GM12878 (cell line): ENCODE data around the gene THADA. TPM values are rescaled to one million over a fixed set of nuclear protein-coding genes. Genes with fewer than 3 reads are reported as not detected.
A peak's percentile ranks its signal among the peaks of the same experiment; 100 is the strongest.

Experiments used
- ATAC-seq: fragments of 200-7000 bp; cut with Tn5 transposase; 3 replicates; pipeline ENCODE4 v1.9.1; 2020; ENCODE audit warnings: mild to moderate bottlenecking, moderate library complexity
- BruUV-seq: library from RNA; stranded (reverse); fragments of 400-500 nt; replicated peaks from 2 replicates; lab custom pipeline; 2021; lab: Mats Ljungman, UMichigan
- CTCF ChIA-PET: fragments of 300-600 bp; sonication (Branson Sonifier 250); formaldehyde crosslinking; extraction: SDS; loops from one replicate; lab custom pipeline; 2021; ENCODE audit warnings: inconsistent platforms; lab: Yijun Ruan, JAX
- POLR2A ChIA-PET: fragments of 350-600 bp; formaldehyde crosslinking; extraction: SDS; loops from one replicate; lab custom pipeline; 2021; ENCODE audit warnings: inconsistent platforms; lab: Charles Lee
- RAD21 ChIA-PET: fragments of 300-600 bp; sonication (Branson Sonifier 250); formaldehyde crosslinking; loops from one replicate; lab custom pipeline; 2023; ENCODE audit warnings: antibody characterized with exemption; ENCODE audit not compliant: unreplicated experiment; lab: Charles Lee
- SMC1A ChIA-PET: fragments of 300-600 bp; sonication (Branson Sonifier 250); formaldehyde crosslinking; loops from one replicate; lab custom pipeline; 2023; ENCODE audit not compliant: unreplicated experiment, uncharacterized antibody; lab: Charles Lee
- DNase-seq: peaks from one replicate; pipeline ENCODE4 v3.0.0-alpha.2; 2011; ENCODE audit warnings: low read depth, low spot score
- FAIRE-seq: peaks from 3 replicates; lab custom pipeline; 2011; peaks lifted over from hg19 to GRCh38; lab: Jason Lieb, UNC
- H2AFZ ChIP-seq: 2 replicates; pipeline ENCODE4 v1.6.0; 2011; ENCODE audit warnings: low read depth, low read length, control low read depth; ENCODE audit not compliant: control insufficient read depth
- H3K27ac ChIP-seq: 2 replicates; pipeline ENCODE4 v1.5.1; 2011; ENCODE audit warnings: control low read depth; ENCODE audit not compliant: control insufficient read depth, insufficient read depth
- H3K27me3 ChIP-seq, 2 experiments: replicated peaks in 1 of 2; 2 replicates each; pipeline versions ENCODE4 v1.6.0 to v1.6.1; 2011; ENCODE audit warnings: low read length in 1 of 2; ENCODE audit not compliant: control insufficient read depth in 2 of 2, insufficient read depth in 2 of 2
- H3K36me3 ChIP-seq, 2 experiments: 2 replicates each; pipeline ENCODE4 v1.5.1; 2011; ENCODE audit warnings: low read length in 1 of 2; ENCODE audit not compliant: control insufficient read depth in 2 of 2, insufficient read depth in 2 of 2
- H3K4me1 ChIP-seq: 2 replicates; pipeline ENCODE4 v1.6.1; 2011; ENCODE audit warnings: mild to moderate bottlenecking, low read length, moderate library complexity, mixed read lengths; ENCODE audit not compliant: control insufficient read depth, insufficient read depth
- H3K4me2 ChIP-seq: 2 replicates; pipeline ENCODE4 v1.6.0; 2011; ENCODE audit warnings: control low read depth; ENCODE audit not compliant: control insufficient read depth, insufficient read depth
- H3K4me3 ChIP-seq: fragments of 200-600 bp; sonication (generic); 2 replicates; pipeline ENCODE4 v1.5.1; 2016
- H3K79me2 ChIP-seq: 2 replicates; pipeline ENCODE4 v1.6.0; 2011; ENCODE audit warnings: low read length; ENCODE audit not compliant: control insufficient read depth, insufficient read depth
- H3K9ac ChIP-seq: 2 replicates; pipeline ENCODE4 v1.8.0; 2011; ENCODE audit warnings: low read length, control low read depth, mixed read lengths; ENCODE audit not compliant: control insufficient read depth, insufficient read depth
- H3K9me3 ChIP-seq: replicated peaks from 3 replicates; pipeline ENCODE4 v1.5.1; 2011; ENCODE audit warnings: mild to moderate bottlenecking, low read length; ENCODE audit not compliant: control insufficient read depth, insufficient read depth
- H4K20me1 ChIP-seq: 2 replicates; pipeline ENCODE4 v1.6.0; 2011; ENCODE audit not compliant: control insufficient read depth, insufficient read depth
- ASH2L ChIP-seq: fragments of 300-600, 200-600 bp; sonication (generic); IDR thresholded peaks from 2 replicates; pipeline ENCODE4 v1.6.1; 2017; ENCODE audit warnings: low read depth, mild to moderate bottlenecking, borderline replicate concordance
- CEBPB ChIP-seq, 2 experiments: fragments of 150-350 bp in 1 of 2; IDR thresholded peaks; 2 replicates each; pipeline ENCODE4 v1.6.1; 2012 to 2014; ENCODE audit warnings: low read depth in 2 of 2, low read length in 2 of 2, borderline replicate concordance in 1 of 2, inconsistent platforms in 1 of 2
- E4F1 ChIP-seq: fragments of 450-650 bp; IDR thresholded peaks from 2 replicates; pipeline ENCODE4 v1.6.1; 2018; ENCODE audit warnings: borderline replicate concordance, mild to moderate bottlenecking; ENCODE audit not compliant: partially characterized antibody
- HCFC1 ChIP-seq: fragments of 150-350 bp; IDR thresholded peaks from 2 replicates; pipeline ENCODE4 v1.6.1; 2014; ENCODE audit warnings: low read length
- MTA3 ChIP-seq: IDR thresholded peaks from 2 replicates; pipeline ENCODE4 v1.6.1; 2012; ENCODE audit warnings: low read length, inconsistent platforms, borderline replicate concordance
- PKNOX1 ChIP-seq: fragments of 450-650 bp; IDR thresholded peaks from 2 replicates; pipeline ENCODE4 v1.6.1; 2016; ENCODE audit warnings: mild to moderate bottlenecking
- POU2F2 ChIP-seq: IDR thresholded peaks from 3 replicates; pipeline ENCODE4 v1.6.1; 2011; ENCODE audit warnings: low read depth, mild to moderate bottlenecking, low read length, borderline replicate concordance
- TCF12 ChIP-seq: IDR thresholded peaks from 2 replicates; pipeline ENCODE4 v1.6.1; 2011; ENCODE audit warnings: low read depth, mild to moderate bottlenecking, low read length
- USF2 ChIP-seq: IDR thresholded peaks from 2 replicates; pipeline ENCODE4 v1.6.1; 2011; ENCODE audit warnings: low read depth, low read length, improper control_type of control experiment, borderline replicate concordance
- YBX1 ChIP-seq: fragments of 450-650 bp; IDR thresholded peaks from 2 replicates; pipeline ENCODE4 v1.6.1; 2016; ENCODE audit warnings: antibody characterized with exemption
- YY1 ChIP-seq: IDR thresholded peaks from 2 replicates; pipeline ENCODE4 v1.6.1; 2011; ENCODE audit warnings: low read depth, mild to moderate bottlenecking, low read length
- ZBED1 ChIP-seq: IDR thresholded peaks from 2 replicates; pipeline ENCODE4 v1.6.1; 2016; ENCODE audit warnings: borderline replicate concordance
- ZNF207 ChIP-seq: fragments of 450-650 bp; IDR thresholded peaks from 2 replicates; pipeline ENCODE4 v1.6.1; 2014; ENCODE audit warnings: antibody characterized with exemption, mild to moderate bottlenecking, borderline replicate concordance
- ZNF24 ChIP-seq: fragments of 450-650 bp; IDR thresholded peaks from 2 replicates; pipeline ENCODE4 v1.6.1; 2017; ENCODE audit warnings: antibody characterized with exemption, mild to moderate bottlenecking
- WGBS: methylation state at CpG from one replicate; pipeline ENCODE4 v1.1.6; 2016; ENCODE audit warnings: low lambda C conversion rate; ENCODE audit not compliant: insufficient replicate concordance, insufficient coverage; ENCODE audit errors: missing lambda C conversion rate; 5-methylcytosine and 5-hydroxymethylcytosine counted together
- in situ Hi-C: fragments of 300-500 bp; cut with MboI; formaldehyde crosslinking; loops from 9 replicates; pipeline ENCODE4 v1.14.3; 2018; ENCODE audit warnings: mixed read lengths
- intact Hi-C: fragments of 100-400 bp; cut with micrococcal nuclease; formaldehyde crosslinking; loops from one replicate; pipeline ENCODE4 v1.14.2; 2022; ENCODE audit not compliant: unreplicated experiment
- polyA plus RNA-seq, 11 experiments: library from polyadenylated mRNA; depleted of rRNA in 4 of 11; unstranded in 6 of 11; stranded (reverse) in 5 of 11; fragments of >200 nt; fragmentation: Nextera tagmentation in 4 of 11; fragmentation: Illumina TruSeq in 1 of 11; extraction: Ambion mirVana in 4 of 11; extraction: Trizol in 1 of 11; gene quantifications; 1 replicate in 1 of 11; 2 replicates in 10 of 11; pipeline versions ENCODE4 v1.2.1 to v1.2.3, GENCODE V29; 2011 to 2016; ENCODE audit warnings: inconsistent platforms in 2 of 11, missing spikeins in 2 of 11, low read depth in 1 of 11
- total RNA-seq, 4 experiments: library from RNA; depleted of rRNA in 3 of 4; stranded (reverse); fragments of >200 nt in 3 of 4; fragmentation: Illumina TruSeq in 1 of 4; extraction: Trizol in 1 of 4; gene quantifications; 2 replicates each; pipeline versions ENCODE4 v1.2.1 to v1.2.3, GENCODE V29; 2013 to 2021

THADA gene
- total and polyA plus RNA-seq, 10 of the 15 experiments (the other 5 are each of a cell fraction or from before 2014, with no cell fraction given) = 14.6 to 33.2 (median 23.2) TPM

- TF ChIP-seq USF2 (no peak), ZNF207 (no peak), HCFC1 (no peak), YBX1 (no peak), PKNOX1 (no peak), YY1 (peak; percentile 16; the same call in 1 of the 2 replicates), POU2F2 (peak; percentile 97; the same call in 2 of the 3 replicates)
Observed at GRCh38 chr2:43426305-43427031, 169.4 kb downstream of the THADA start (continued).

GRCh38 chr2:43425659-43426058 lies 170.2 kb downstream of the THADA start:
- ATAC-seq (peak; percentile 29), DNase-seq (peak; percentile 87), FAIRE-seq (peak; percentile 75)
- Histone ChIP-seq H3K27ac (peak overlapping the region; percentile 94), H3K36me3 (no peaks in the 10 kb centered on the region; a peak in 2 of 4 replicates), H3K79me2 (no peaks in the 10 kb centered on the region), H3K4me2 (peak overlapping the region; percentile 83), H4K20me1 (no peaks in the 10 kb centered on the region), H3K4me1 (peaks cover 50% of the 10 kb centered on the region), H3K9me3 (no peaks in the 10 kb centered on the region; the same call in 1 of the 3 replicates), H3K9ac (peak overlapping the region; percentile 57; the same call in 1 of the 2 replicates), H2AFZ (no peak overlapping the region), H3K27me3 (no peaks in the 10 kb centered on the region), H3K4me3 (peak overlapping the region; percentile 6; the same call in 1 of the 2 replicates)
- RAD21 ChIA-PET = interaction anchor here (1.1 to 7.1 kb wide), 16 partner anchors 11 to 251 kb away, joined by 3 to 360 read pairs (median 12); partner anchors contain the start of gene ZFP36L2
- POLR2A ChIA-PET = interaction anchor here (1.0 to 6.4 kb wide), 8 partner anchors 20 to 204 kb away, joined by 3 to 185 read pairs (median 6); no protein-coding TSS in a partner anchor
- in situ Hi-C loops = no loop called here
- WGBS = 29% methylated on average over 1 of the region's 1 CpG
- SMC1A ChIA-PET = interaction anchor here (0.9 to 5.9 kb wide), 21 partner anchors 9 to 478 kb away, joined by 3 to 378 read pairs (median 6); no protein-coding TSS in a partner anchor
- intact Hi-C loops = loop anchor here (1.0 to 2.0 kb wide), 9 partner anchors 17 to 294 kb away; partner anchors contain the start of gene ZFP36L2
- BruUV-seq = no TSS peak
- CTCF ChIA-PET = interaction anchor here (1.0 to 5.9 kb wide), 12 partner anchors 9 to 207 kb away, joined by 3 to 112 read pairs (median 7); no protein-coding TSS in a partner anchor
- TF ChIP-seq MTA3 (no peak), ZBED1 (no peak), TCF12 (no peak), E4F1 (no peak), ASH2L (no peak), CEBPB (IDR thresholded peaks at IDR 0.05; ENCODE audit: borderline replicate concordance in 1 of 2, low read depth in 2 of 2, low read length in 2 of 2) (no peak), ZNF24 (no peak)
